ENCODE data around the gene PPP2R3B. TPM values are rescaled to one million over a fixed set of nuclear protein-coding genes. Genes with fewer than 3 reads are reported as not detected.
"Not testable (repeated sequence)": the region's sequence is repeated elsewhere in the genome, so short reads cannot be mapped to it uniquely, and the experiment has no call there.

PPP2R3B gene
- total and polyA plus RNA-seq, 3 donors from 2014 or later = 28.3 to 108 (median 89.6) TPM

- 46 to 60% methylated on average over 14 of the region's 14 CpGs for WGBS, 2 donors
- no peaks in the 10 kb centered on the region for H3K9me3 ChIP-seq
- TF ChIP-seq POLR2A (IDR thresholded peaks at IDR 0.05) (no peak), CTCF (IDR thresholded peaks at IDR 0.05) (no peak)
- peaks cover 4% of the 10 kb centered on the region for H3K4me1 ChIP-seq
- DNase-seq = no peak
- peak overlapping the region; percentile 76 to 95 for H3K4me3 ChIP-seq
- intact Hi-C loops (cut with DNase I; ENCODE audit: low total_unique reads) = no loop called here
- peak overlapping the region in 1 of 2 donors; percentile 96 for H3K27ac ChIP-seq
- H3K27me3 ChIP-seq = no peaks in the 10 kb centered on the region
- no peaks in the 10 kb centered on the region for H3K36me3 ChIP-seq (ENCODE audit: low read depth, missing control alignments)
These were observed 1.0 kb upstream of the PPP2R3B start for GRCh38 chrX:387729-388128.

DNA sequence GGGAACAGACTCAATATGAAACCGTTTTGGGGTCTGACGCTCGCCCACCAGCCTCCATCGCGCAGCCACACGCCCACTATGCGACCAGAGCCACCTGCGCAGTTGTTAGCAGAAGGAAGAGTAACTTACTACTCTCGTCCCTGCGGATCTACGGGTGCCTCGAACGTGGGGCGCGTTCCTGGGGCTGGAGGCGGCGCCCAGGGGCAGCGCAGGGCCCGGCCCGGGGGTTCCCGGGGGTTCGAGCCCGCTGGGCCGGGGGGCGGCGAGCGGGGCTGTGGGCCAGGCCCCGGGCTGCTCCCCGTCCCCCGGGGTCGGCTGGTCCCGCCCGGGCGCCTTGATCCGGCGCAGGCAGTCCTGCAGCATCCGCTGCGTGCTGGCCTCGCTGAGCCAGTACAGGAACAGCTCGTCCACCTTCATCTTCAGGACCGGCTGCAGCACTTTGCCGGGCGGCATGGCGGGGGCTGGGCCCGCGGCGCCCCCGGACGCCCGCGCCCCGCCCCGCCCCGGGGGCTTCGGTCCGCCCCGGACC lies 404 bp downstream of the PPP2R3B start:
- Histone ChIP-seq H3K9me3 (no peaks in the 10 kb centered on the region), H3K36me3 (ENCODE audit: low read depth, missing control alignments) (no peaks in the 10 kb centered on the region), H3K4me3 (peak overlapping the region; percentile 76 to 95), H3K27ac (peak overlapping the region in 1 of 2 donors; percentile 96), H3K27me3 (no peaks in the 10 kb centered on the region), H3K4me1 (peaks cover 4% of the 10 kb centered on the region)
- TF ChIP-seq CTCF (IDR thresholded peaks at IDR 0.05) (no peak), POLR2A (IDR thresholded peaks at IDR 0.05) (no peak)
- intact Hi-C loops (cut with DNase I; ENCODE audit: low total_unique reads) = no loop called here
- DNase-seq = no peak
- WGBS, 2 donors = 0% methylated on average over 3 to 49 of the region's 57 CpGs

DNA sequence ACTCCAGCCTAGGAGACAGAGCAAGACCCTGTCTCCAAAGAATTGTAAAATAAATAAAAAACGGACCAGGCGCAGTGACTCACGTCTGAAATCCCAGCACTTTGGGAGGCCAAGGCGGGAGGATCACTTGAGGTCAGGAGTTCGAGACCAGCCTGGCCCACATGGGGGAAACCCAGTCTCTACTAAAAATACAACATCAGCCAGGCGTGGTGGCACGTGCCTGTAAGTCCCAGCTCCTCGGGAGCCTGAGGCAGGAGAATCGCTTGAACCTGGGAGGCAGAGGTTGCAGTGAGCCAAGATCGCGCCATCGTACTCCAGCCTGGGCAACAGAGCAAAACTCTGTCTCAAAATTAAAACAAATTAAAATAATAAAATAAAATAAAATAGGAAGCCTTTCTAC lies 971 bp downstream of the PPP2R3B start:
- H3K27ac ChIP-seq; H3K36me3 ChIP-seq (ENCODE audit: low read depth, missing control alignments); H3K4me1 ChIP-seq; intact Hi-C loops (cut with DNase I; ENCODE audit: low total_unique reads); DNase-seq; H3K27me3 ChIP-seq; H3K9me3 ChIP-seq: not testable (repeated sequence)
- H3K4me3 ChIP-seq = peak overlapping the region; percentile 76 to 95
- 38 to 67% methylated on average over 12 of the region's 12 CpGs for WGBS, 2 donors

- Histone ChIP-seq H3K27ac (no peak overlapping the region), H3K27me3 (no peaks in the 10 kb centered on the region), H3K9me3 (no peaks in the 10 kb centered on the region), H3K36me3 (ENCODE audit: low read depth, missing control alignments) (no peaks in the 10 kb centered on the region), H3K4me1 (peaks cover 4% of the 10 kb centered on the region), H3K4me3 (no peak overlapping the region)
- no peak for TF ChIP-seq CTCF (IDR thresholded peaks at IDR 0.05)
- no peak for TF ChIP-seq POLR2A (IDR thresholded peaks at IDR 0.05)
- WGBS, 2 donors = 83 to 90% methylated on average over 9 of the region's 9 CpGs
- DNase-seq = no peak
- intact Hi-C loops (cut with DNase I; ENCODE audit: low total_unique reads) = no loop called here
These were observed 1.8 kb downstream of the PPP2R3B start for GRCh38 chrX:384861-385260.

- peaks cover 10% of the 10 kb centered on the region for H3K4me1 ChIP-seq
- H3K36me3 ChIP-seq (ENCODE audit: low read depth, missing control alignments) = no peaks in the 10 kb centered on the region
- intact Hi-C loops (cut with DNase I; ENCODE audit: low total_unique reads) = no loop called here
- no peak overlapping the region for H3K4me3 ChIP-seq
- H3K27ac ChIP-seq = no peak overlapping the region
- DNase-seq = no peak
- H3K9me3 ChIP-seq = no peaks in the 10 kb centered on the region
- no peaks in the 10 kb centered on the region for H3K27me3 ChIP-seq
- TF ChIP-seq POLR2A (IDR thresholded peaks at IDR 0.05) (no peak), CTCF (IDR thresholded peaks at IDR 0.05) (no peak)
- WGBS, 2 donors = 88% methylated on average over 13 of the region's 13 CpGs
These were observed 8.3 kb downstream of the PPP2R3B start for GRCh38 chrX:378443-378842.

- 79 to 96% methylated on average over 6 to 13 of the region's 16 CpGs for WGBS, 2 donors
- H3K4me3 ChIP-seq; H3K27ac ChIP-seq; H3K27me3 ChIP-seq; H3K4me1 ChIP-seq; H3K36me3 ChIP-seq (ENCODE audit: low read depth, missing control alignments); H3K9me3 ChIP-seq; DNase-seq; intact Hi-C loops (cut with DNase I; ENCODE audit: low total_unique reads): not testable (repeated sequence)
These were observed 10.5 kb downstream of the PPP2R3B start for GRCh38 chrX:376206-376605.

Data from testis (tissue), 3 donors.